Muscle layer of colon (tissue), 2 donors: ENCODE measurements around the gene SMC6.

ENCODE experiments used
- H3K27ac ChIP-seq: one replicate; pipeline ENCODE4 v1.7.0; 2013; ENCODE audit warnings: low read depth, mild to moderate bottlenecking, low read length, moderate library complexity
- H3K27me3 ChIP-seq, 2 donors: one replicate each; pipeline ENCODE4 v1.7.0; 2013; ENCODE audit warnings: low read length in 2 of 2, mild to moderate bottlenecking in 2 of 2; ENCODE audit not compliant: insufficient read depth in 2 of 2, control insufficient read depth in 1 of 2
- H3K36me3 ChIP-seq: one replicate; pipeline ENCODE4 v1.7.0; 2013; ENCODE audit warnings: mild to moderate bottlenecking, low read length; ENCODE audit not compliant: insufficient read depth
- H3K4me1 ChIP-seq: one replicate; pipeline ENCODE4 v1.7.0; 2013; ENCODE audit warnings: mild to moderate bottlenecking, low read length; ENCODE audit not compliant: insufficient read depth
- H3K4me3 ChIP-seq, 2 donors: one replicate each; pipeline ENCODE4 v1.7.0; 2013; ENCODE audit warnings: low read length in 2 of 2, low read depth in 1 of 2, mild to moderate bottlenecking in 1 of 2, moderate library complexity in 1 of 2
- H3K9ac ChIP-seq: one replicate; pipeline ENCODE4 v1.7.0; 2013; ENCODE audit warnings: low read length
- H3K9me3 ChIP-seq: one replicate; pipeline ENCODE4 v1.7.0; 2013; ENCODE audit warnings: mild to moderate bottlenecking, low read length
- donor health status: abdominal sarcoma.
- donor health status: Adenocarcinoma of cecum.

Gene SMC6

GRCh38 chr2:17791121-17791816 is 37.7 kb upstream of the SMC6 start:
- Histone ChIP-seq H3K9me3 (no peaks in the 10 kb centered on the region), H3K4me3 (no peak overlapping the region), H3K36me3 (no peaks in the 10 kb centered on the region), H3K9ac (no peak overlapping the region), H3K27ac (no peak overlapping the region), H3K27me3 (no peaks in the 10 kb centered on the region), H3K4me1 (no peaks in the 10 kb centered on the region)

GRCh38 chr2:17790536-17790935 is 36.9 kb upstream of the SMC6 start:
- H3K27me3 ChIP-seq, result no peaks in the 10 kb centered on the region
- no peaks in the 10 kb centered on the region for H3K4me1 ChIP-seq
- H3K4me3 ChIP-seq, result no peak overlapping the region
- no peak overlapping the region for H3K9ac ChIP-seq
- H3K9me3 ChIP-seq, result no peaks in the 10 kb centered on the region
- H3K27ac ChIP-seq, result no peak overlapping the region
- H3K36me3 ChIP-seq, result no peaks in the 10 kb centered on the region

DNA sequence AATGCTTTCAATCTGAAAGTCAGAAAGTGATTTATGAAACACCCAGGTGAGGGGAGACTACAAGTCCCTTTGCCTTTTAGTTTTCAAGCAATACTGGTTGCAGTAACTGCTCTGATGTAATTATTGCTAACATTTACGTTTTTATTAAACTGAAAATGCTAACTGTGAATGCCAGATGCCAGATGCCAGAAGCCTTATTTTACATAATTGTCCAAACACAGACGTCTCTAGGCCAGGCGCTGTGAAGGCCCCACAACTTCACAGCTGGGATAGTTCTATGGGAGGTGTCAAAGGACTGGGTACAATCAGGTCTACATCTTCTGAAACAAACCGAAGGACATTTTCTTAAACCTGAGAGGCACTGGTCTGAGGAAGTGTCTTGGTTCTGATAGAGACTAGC is 35.2 kb upstream of the SMC6 start:
- H3K9ac ChIP-seq, result no peak overlapping the region
- H3K4me1 ChIP-seq, result no peaks in the 10 kb centered on the region
- no peak overlapping the region for H3K27ac ChIP-seq
- H3K4me3 ChIP-seq, result no peak overlapping the region
- H3K9me3 ChIP-seq, result no peaks in the 10 kb centered on the region
- no peaks in the 10 kb centered on the region for H3K27me3 ChIP-seq
- H3K36me3 ChIP-seq, result no peaks in the 10 kb centered on the region

DNA sequence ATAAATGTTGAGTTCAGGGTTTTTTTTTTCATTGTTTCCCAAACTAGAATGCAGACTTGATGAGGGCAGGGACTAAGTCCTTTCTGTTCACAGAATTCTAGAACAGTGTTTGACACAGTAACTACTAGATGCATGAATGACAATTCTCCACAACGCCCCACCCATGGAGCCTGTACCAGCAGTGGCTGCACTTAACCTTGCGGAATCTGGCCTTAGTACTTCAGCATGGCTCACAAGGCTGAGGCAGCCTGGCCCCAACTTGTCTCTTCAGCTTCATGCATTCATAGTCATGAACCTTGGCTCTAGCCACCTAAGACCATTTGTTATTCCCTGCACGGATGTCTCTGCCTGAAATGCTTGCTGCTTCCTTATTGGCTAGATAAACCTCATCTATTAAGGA is 33.1 kb upstream of the SMC6 start:
- Histone ChIP-seq H3K36me3 (no peaks in the 10 kb centered on the region), H3K9me3 (no peaks in the 10 kb centered on the region), H3K27ac (no peak overlapping the region), H3K4me3 (no peak overlapping the region), H3K4me1 (no peaks in the 10 kb centered on the region), H3K27me3 (no peaks in the 10 kb centered on the region), H3K9ac (no peak overlapping the region)

DNA sequence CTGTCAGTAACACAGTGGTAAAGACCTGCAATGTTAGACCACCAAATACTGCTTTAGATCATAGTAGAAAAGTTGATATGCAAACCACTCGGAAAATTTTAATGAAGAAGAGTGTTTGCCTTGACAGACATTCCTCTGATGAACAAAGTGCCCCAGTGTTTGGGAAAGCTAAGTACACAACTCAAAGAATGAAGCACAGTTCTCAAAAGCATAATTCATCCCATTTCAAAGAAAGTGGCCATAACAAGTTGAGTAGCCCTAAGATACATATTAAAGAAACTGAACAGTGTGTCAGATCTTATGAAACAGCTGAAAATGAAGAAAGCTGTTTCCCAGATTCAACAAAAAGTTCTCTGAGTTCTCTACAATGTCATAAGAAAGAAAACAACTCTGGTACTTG is 27.9 kb upstream of the SMC6 start:
- H3K4me3 ChIP-seq, result no peak overlapping the region
- no peaks in the 10 kb centered on the region for H3K36me3 ChIP-seq
- H3K27me3 ChIP-seq, result no peaks in the 10 kb centered on the region
- H3K9ac ChIP-seq, result no peak overlapping the region
- H3K27ac ChIP-seq, result no peak overlapping the region
- H3K9me3 ChIP-seq, result no peaks in the 10 kb centered on the region
- no peaks in the 10 kb centered on the region for H3K4me1 ChIP-seq

- Histone ChIP-seq H3K4me3 (no peak overlapping the region), H3K27me3 (no peaks in the 10 kb centered on the region), H3K9me3 (no peaks in the 10 kb centered on the region), H3K4me1 (no peaks in the 10 kb centered on the region), H3K27ac (no peak overlapping the region), H3K36me3 (no peaks in the 10 kb centered on the region), H3K9ac (no peak overlapping the region)
Observed at GRCh38 chr2:17780546-17780945, 26.9 kb upstream of the SMC6 start.

- H3K4me1 ChIP-seq, result no peaks in the 10 kb centered on the region
- H3K9me3 ChIP-seq, result no peaks in the 10 kb centered on the region
- no peaks in the 10 kb centered on the region for H3K36me3 ChIP-seq
- H3K27ac ChIP-seq, result no peak overlapping the region
- no peak overlapping the region for H3K9ac ChIP-seq
- H3K27me3 ChIP-seq, result no peaks in the 10 kb centered on the region
- H3K4me3 ChIP-seq, result no peak overlapping the region
Observed at GRCh38 chr2:17772532-17772931, 18.9 kb upstream of the SMC6 start.

DNA sequence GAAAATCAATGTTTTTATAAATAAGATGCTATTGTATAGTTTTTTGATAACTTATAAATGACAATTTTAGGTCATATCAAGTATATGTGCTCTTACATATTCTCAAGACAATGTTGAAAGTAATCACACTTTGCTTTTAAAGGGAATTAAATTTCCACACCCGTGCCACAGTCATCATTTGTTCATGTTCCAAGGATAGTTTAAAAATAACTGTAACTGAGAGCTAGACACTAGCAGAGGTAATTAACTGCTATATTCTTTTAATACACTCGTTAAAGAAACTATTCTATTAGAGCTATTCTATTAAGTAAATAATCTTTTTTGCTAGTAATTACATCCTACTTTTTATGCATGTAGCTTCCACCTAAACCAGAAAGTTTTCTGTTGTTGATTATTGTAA is 18.3 kb upstream of the SMC6 start:
- H3K36me3 ChIP-seq, result no peaks in the 10 kb centered on the region
- no peaks in the 10 kb centered on the region for H3K9me3 ChIP-seq
- H3K4me1 ChIP-seq, result no peaks in the 10 kb centered on the region
- H3K27me3 ChIP-seq, result no peaks in the 10 kb centered on the region
- H3K4me3 ChIP-seq, result no peak overlapping the region
- H3K9ac ChIP-seq, result no peak overlapping the region
- no peak overlapping the region for H3K27ac ChIP-seq

DNA sequence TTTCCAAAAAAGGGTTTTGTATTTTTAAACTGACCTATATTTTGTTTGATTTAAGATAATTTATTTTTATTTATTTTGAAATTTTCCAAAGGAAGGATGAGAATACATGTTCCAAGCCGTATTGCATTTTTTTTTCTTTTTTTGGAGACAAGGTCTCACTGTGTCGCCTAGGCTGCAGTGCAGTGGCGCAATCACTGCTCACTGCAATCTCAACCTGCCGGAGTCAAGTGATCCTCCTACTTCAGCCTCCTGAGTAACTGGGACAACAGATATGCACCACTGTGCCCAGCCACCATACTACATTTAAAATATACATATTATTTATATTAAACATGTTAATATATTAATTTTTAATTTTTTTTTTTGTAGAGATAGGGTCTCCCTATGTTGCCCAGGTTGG is 15.3 kb upstream of the SMC6 start:
- Histone ChIP-seq H3K9ac (no peak overlapping the region), H3K4me3 (no peak overlapping the region), H3K27ac (no peak overlapping the region), H3K36me3 (no peaks in the 10 kb centered on the region), H3K27me3 (no peaks in the 10 kb centered on the region), H3K9me3 (no peaks in the 10 kb centered on the region), H3K4me1 (no peaks in the 10 kb centered on the region)

DNA sequence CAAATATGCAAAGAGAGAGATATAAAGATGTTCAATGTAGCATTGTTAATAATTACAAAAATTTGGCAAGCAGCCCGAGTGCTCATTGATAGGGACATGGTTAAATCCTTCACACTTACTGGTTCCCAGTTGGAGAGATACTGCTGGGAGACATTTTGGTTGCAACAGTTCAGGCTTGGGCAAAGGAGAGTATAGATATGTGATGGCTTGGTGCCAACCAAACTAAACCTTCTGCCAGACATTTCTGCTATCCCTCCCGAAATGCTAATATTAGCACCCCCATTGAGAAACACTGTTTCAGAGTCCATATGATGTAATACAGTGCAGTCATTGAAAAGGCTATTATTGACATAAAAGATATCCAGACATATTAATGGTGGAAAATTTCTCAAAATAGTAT is 11.8 kb upstream of the SMC6 start:
- no peak overlapping the region for H3K27ac ChIP-seq
- no peaks in the 10 kb centered on the region for H3K4me1 ChIP-seq
- no peak overlapping the region for H3K9ac ChIP-seq
- no peak overlapping the region for H3K4me3 ChIP-seq
- H3K27me3 ChIP-seq, result no peaks in the 10 kb centered on the region
- H3K36me3 ChIP-seq, result no peaks in the 10 kb centered on the region
- H3K9me3 ChIP-seq, result no peaks in the 10 kb centered on the region

GRCh38 chr2:17763641-17764333 is 10.2 kb upstream of the SMC6 start:
- Histone ChIP-seq H3K9ac (no peak overlapping the region), H3K36me3 (no peaks in the 10 kb centered on the region), H3K9me3 (no peaks in the 10 kb centered on the region), H3K4me3 (no peak overlapping the region), H3K4me1 (no peaks in the 10 kb centered on the region), H3K27ac (no peak overlapping the region), H3K27me3 (no peaks in the 10 kb centered on the region)

- Histone ChIP-seq H3K9me3 (no peaks in the 10 kb centered on the region), H3K9ac (no peak overlapping the region), H3K36me3 (no peaks in the 10 kb centered on the region), H3K27ac (no peak overlapping the region), H3K4me1 (no peaks in the 10 kb centered on the region), H3K27me3 (no peaks in the 10 kb centered on the region), H3K4me3 (no peak overlapping the region)
Observed at GRCh38 chr2:17762451-17762850, 8.8 kb upstream of the SMC6 start.
